Measurements from ENCODE around the gene NBPF12.

DNA sequence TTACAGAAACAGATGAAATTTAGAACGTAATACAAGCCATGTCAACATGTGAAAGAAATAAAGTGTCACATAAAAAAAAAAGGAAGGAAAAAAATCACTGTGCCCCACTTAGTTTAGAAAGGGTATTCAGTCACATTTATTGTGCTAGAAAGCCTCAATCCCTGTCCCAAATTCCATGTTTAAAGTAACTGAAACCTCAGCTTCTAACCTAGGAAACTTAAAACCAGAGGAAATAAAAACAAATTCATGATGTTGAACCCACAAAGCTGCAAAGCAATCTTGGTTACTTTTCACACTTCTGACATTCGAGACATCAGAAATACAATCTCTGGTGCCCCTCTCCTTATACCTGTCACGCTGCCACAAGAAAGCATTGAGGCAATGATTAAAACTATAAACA, 101.8 kb downstream of the NBPF12 start:
- TF ChIP-seq YY1 (IDR thresholded peaks at IDR 0.05; ENCODE audit: insufficient read depth, insufficient read length) (no peak), ZNF274 (IDR thresholded peaks at IDR 0.05; ENCODE audit: low read depth, low read length) (no peak), SUZ12 (IDR thresholded peaks at IDR 0.05; ENCODE audit: extremely low read depth, insufficient read depth, insufficient read length) (no peak)

Data from NT2/D1 (cell line).